GM19372 (cell line): Measurements from ENCODE around the gene NUP210L.
"Not testable (repeated sequence)": the region's sequence is repeated elsewhere in the genome, so short reads cannot be mapped to it uniquely, and the experiment has no call there.

Source experiments
- ATAC-seq: cut with Tn5 transposase; IDR thresholded peaks from one replicate; pipeline ENCODE4 v1.9.1; 2021; ENCODE audit warnings: mild to moderate bottlenecking, low read depth, moderate library complexity; ENCODE audit not compliant: unreplicated experiment

Gene NUP210L

GRCh38 chr1:154104433-154105082 lies 50.3 kb downstream of the NUP210L start:
- ATAC-seq, result no peak

GRCh38 chr1:154100141-154100540 lies 54.7 kb downstream of the NUP210L start:
- not testable (repeated sequence) for ATAC-seq

- ATAC-seq, result no peak
Observed at GRCh38 chr1:154097873-154098272, 57.0 kb downstream of the NUP210L start.

GRCh38 chr1:154095456-154096060 lies 59.3 kb downstream of the NUP210L start:
- no peak for ATAC-seq

GRCh38 chr1:154094411-154094810 lies 60.5 kb downstream of the NUP210L start:
- ATAC-seq, result no peak

GRCh38 chr1:154093699-154094098 lies 61.2 kb downstream of the NUP210L start:
- no peak for ATAC-seq

GRCh38 chr1:154091706-154092105 lies 63.2 kb downstream of the NUP210L start:
- no peak for ATAC-seq

- ATAC-seq, result no peak
Observed at GRCh38 chr1:154087574-154087973, 67.3 kb downstream of the NUP210L start.

- not testable (repeated sequence) for ATAC-seq
Observed at GRCh38 chr1:154083057-154083456, 71.8 kb downstream of the NUP210L start.

GRCh38 chr1:154081386-154082126 lies 73.3 kb downstream of the NUP210L start:
- ATAC-seq, result no peak

- no peak for ATAC-seq
Observed at GRCh38 chr1:154076413-154076812, 78.5 kb downstream of the NUP210L start.

- no peak for ATAC-seq
Observed at GRCh38 chr1:154075746-154076145, 79.1 kb downstream of the NUP210L start.

- no peak for ATAC-seq
Observed at GRCh38 chr1:154062309-154062708, 92.6 kb downstream of the NUP210L start.

GRCh38 chr1:154047436-154047835 lies 107.4 kb downstream of the NUP210L start:
- ATAC-seq, result not testable (repeated sequence)

- ATAC-seq, result not testable (repeated sequence)
Observed at GRCh38 chr1:154033697-154034096, 121.2 kb downstream of the NUP210L start.

GRCh38 chr1:154019940-154020339 lies 134.9 kb downstream of the NUP210L start:
- ATAC-seq, result no peak

- no peak for ATAC-seq
Observed at GRCh38 chr1:154019269-154019668, 135.6 kb downstream of the NUP210L start.

- no peak for ATAC-seq
Observed at GRCh38 chr1:154014154-154014907, 140.5 kb downstream of the NUP210L start.

GRCh38 chr1:154012543-154012942 lies 142.3 kb downstream of the NUP210L start:
- ATAC-seq, result not testable (repeated sequence)

GRCh38 chr1:154012129-154012528 lies 142.7 kb downstream of the NUP210L start:
- ATAC-seq, result no peak

- ATAC-seq, result no peak
Observed at GRCh38 chr1:154006136-154006535, 148.7 kb downstream of the NUP210L start.
